KBM-7 (cell line): Measurements from ENCODE around the gene KLF7.

Experiments
- DNase-seq: peaks from one replicate; pipeline ENCODE4 v3.0.0-alpha.2; 2015
- in situ Hi-C: fragments of 300-500 bp; cut with MboI; formaldehyde crosslinking; loops from 2 replicates; pipeline ENCODE4 v1.14.3; 2020; ENCODE audit warnings: low sequenced_read_pairs, low pct_unique_long_range_greater_than_20kb, mixed read lengths

KLF7 gene

GRCh38 chr2:207078186-207078798 is 87.5 kb downstream of the KLF7 start:
- DNase-seq = no peak
- in situ Hi-C loops = no loop called here

GRCh38 chr2:207077266-207077665 is 88.5 kb downstream of the KLF7 start:
- no peak for DNase-seq
- in situ Hi-C loops = no loop called here

GRCh38 chr2:207075456-207075855 is 90.3 kb downstream of the KLF7 start:
- in situ Hi-C loops = no loop called here
- DNase-seq = no peak

GRCh38 chr2:207073801-207074678 is 91.7 kb downstream of the KLF7 start:
- DNase-seq = peak; percentile 62
- in situ Hi-C loops = no loop called here

GRCh38 chr2:207073412-207073800 is 92.3 kb downstream of the KLF7 start:
- no peak for DNase-seq
- in situ Hi-C loops = no loop called here

- in situ Hi-C loops = no loop called here
These were observed 93.2 kb downstream of the KLF7 start for GRCh38 chr2:207072571-207072970.

DNA sequence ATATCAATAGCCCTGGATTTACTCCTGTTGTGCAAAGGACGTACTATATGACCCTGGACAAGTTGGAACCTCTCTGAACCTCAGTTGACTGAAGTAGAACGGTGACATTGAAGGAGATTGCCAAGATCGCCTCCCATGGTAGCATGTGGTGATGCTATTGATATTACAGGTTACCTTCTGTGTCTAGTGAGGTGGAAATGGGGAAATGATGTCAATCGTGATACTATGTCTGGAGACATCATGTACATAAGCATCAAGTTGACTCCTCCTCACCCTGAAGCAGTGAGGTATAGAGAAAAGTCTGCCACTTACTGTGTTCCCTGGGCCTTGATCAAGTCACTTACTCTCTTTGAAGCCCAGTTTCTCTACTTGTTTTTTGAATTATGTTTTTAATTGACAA is 93.9 kb downstream of the KLF7 start:
- DNase-seq = no peak
- in situ Hi-C loops = no loop called here

More at GRCh38 chr2:207072571-207072970, 93.2 kb downstream of the KLF7 start:
- DNase-seq = no peak

- in situ Hi-C loops = no loop called here
These were observed 98.3 kb downstream of the KLF7 start for GRCh38 chr2:207067473-207067872.

DNA sequence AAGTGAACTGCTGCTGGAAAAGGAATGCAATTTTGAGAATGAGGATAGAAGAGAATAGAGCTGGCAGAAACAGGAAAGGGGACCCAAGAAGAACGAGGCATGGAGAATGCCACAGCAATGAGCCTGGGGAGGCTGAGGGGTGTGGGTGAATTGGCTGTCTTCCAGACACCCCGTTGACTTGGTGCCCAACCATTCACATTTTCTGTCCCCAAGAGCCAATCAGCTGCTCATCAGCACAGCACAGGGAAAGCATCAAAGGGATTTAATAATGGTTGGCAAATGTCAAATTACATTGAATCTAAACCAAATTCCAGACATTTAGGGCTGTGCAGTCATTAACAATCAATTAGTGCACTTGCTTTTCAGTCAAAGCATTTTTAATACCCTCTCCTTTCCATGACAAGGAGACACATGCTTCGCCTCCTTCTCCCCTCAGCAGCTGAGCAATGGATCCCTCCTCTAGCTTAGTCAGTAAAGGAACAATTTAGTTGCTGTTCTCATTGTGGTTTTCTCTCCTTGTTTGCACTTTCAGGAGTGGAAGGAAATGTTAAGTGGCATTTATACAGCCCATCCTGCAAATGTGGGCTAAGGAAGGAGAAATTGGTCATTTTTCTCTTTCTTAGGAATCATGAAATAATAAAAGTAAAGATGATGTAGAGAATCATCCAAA is 98.8 kb downstream of the KLF7 start:
- in situ Hi-C loops = no loop called here
- DNase-seq = no peak

More at GRCh38 chr2:207067473-207067872, 98.3 kb downstream of the KLF7 start:
- no peak for DNase-seq

DNA sequence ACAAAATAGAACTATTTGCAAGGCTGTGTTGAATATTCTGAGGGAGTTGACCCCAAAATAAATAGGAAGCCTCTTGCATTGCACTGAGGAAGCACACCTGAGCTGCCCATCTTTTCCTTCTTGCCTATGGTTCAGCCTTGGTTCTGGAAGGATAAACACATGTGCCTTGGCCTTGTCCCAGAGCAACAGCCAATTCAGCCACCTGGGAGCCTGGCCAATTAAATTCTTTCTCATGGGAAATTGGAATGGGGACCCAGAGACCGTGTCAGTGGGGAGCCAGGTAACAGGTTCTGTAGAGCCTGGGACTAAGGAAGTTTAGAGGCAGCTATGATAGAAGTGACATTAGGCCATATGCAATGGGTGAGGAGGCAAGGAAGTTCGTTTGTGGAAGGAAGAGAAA is 99.6 kb downstream of the KLF7 start:
- DNase-seq = no peak
- in situ Hi-C loops = no loop called here

DNA sequence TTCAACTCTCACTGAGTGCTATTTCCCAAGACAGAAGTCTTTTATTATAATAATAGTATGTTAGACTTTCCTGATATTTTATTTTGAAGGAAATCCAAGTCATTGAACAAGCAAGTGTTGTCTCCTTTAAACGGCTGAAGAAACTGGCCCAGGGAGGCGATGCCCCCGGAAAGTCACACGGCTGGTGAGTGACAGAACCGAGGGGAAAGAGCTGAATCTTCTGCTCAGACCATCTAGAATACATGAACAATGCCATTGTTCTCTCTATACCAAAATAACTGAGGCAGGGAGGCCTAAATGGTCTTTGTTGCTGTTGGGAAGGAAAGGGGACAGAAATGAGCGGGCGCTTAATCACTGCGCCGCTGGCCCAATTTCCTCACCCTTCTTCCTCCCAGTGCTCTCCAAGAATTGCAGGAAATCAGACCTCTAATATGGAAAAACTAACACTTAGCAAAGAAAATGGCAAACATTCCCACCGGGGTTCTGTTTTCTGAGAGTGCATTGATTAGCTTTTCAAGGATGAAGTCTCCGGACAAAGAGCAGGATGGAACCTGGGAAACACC is 101.5 kb downstream of the KLF7 start:
- in situ Hi-C loops = no loop called here
- no peak for DNase-seq

GRCh38 chr2:207061181-207061580 is 104.6 kb downstream of the KLF7 start:
- DNase-seq = no peak
- in situ Hi-C loops = no loop called here

DNA sequence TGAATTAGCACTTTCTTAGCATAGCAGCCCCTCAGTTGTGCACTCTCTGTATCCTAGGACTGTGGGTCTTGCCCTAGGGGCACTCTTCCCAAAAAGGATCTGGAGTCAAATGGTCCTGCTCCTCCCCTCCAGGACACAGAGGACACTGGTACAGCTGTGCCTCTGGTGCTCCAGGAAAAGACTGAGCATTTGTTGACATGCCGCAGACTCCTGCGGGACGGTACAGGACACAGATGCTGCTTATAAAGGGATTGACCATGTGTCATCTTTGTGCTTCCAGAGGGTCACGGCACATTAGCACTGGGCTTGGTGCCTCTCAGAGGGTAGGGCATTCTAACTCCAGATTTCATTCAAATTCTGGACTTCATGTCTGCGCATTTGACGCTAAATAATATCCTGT is 110.5 kb downstream of the KLF7 start:
- DNase-seq = no peak
- in situ Hi-C loops = no loop called here

- in situ Hi-C loops = no loop called here
- no peak for DNase-seq
These were observed 111.2 kb downstream of the KLF7 start for GRCh38 chr2:207054521-207054920.

GRCh38 chr2:207051385-207051965 is 114.3 kb downstream of the KLF7 start:
- in situ Hi-C loops = no loop called here
- no peak for DNase-seq

DNA sequence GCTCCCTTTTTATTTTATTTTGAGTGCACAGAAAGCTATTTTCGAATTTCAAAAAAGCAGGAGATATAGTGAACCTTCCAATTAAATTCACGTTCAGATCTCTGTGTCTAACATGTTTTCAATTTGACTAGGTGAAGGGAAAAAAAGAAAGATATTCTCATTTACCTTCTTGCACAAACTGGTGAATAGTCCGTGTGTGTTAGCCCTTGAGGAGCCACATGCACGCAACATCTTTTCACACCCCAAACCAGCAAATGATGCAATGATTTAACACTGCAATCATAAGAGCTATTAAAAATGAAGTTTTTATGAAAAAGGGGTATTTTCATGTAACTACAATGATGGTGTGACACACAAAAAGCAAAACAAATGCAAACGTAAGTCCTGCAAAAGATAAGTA is 116.6 kb downstream of the KLF7 start:
- DNase-seq = no peak
- in situ Hi-C loops = no loop called here

DNA sequence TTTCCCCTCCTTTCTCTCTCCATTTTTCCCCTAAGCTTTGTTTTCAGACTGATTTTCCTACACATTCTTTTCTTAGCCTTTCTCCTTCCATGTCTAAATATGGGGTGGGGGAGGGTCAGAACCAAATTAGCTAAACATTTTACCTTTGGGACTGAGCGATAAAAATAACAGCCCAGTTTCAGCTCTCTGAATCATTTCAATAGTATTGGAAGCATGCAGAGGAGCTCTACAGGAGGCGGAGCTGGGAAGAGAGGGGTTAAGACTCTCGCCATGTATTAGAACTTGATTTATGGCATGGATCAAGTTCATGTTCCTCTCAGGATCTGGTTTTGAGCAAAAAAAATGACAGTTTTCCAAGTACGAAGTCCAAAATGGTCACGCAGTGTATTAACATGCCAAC is 117.3 kb downstream of the KLF7 start:
- in situ Hi-C loops = no loop called here
- no peak for DNase-seq

GRCh38 chr2:207046724-207047123 is 119.0 kb downstream of the KLF7 start:
- DNase-seq = peak; percentile 72
- in situ Hi-C loops = no loop called here

DNA sequence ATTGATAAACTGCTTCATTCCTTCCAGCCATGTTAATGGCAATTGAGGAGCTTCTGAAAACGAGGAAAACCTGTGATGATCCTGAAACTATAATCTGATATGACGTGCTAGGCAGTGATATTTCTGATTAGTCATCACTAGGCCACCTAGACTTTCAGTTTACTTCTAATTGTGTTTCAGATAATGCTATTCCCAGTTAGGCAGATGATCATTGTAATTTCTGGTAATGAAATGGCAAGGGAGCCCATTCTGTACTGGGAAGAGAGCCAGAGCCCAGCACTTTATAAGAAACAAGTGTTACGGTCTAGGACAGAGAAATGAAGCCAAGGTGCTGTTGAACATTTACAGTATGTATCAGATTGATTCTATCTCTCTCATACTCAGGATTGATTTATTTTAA is 120.2 kb downstream of the KLF7 start:
- DNase-seq = no peak
- in situ Hi-C loops = no loop called here
